Measurements from ENCODE around the gene TMEM132E.

- TF ChIP-seq CTCF (tag by site-specific recombination; IDR thresholded peaks at IDR 0.05) (no peak), HIC1 (tag by site-specific recombination; IDR thresholded peaks at IDR 0.05) (no peak), ZNF664 (tag by site-specific recombination; IDR thresholded peaks at IDR 0.05) (no peak), PRDM4 (tag by site-specific recombination; IDR thresholded peaks at IDR 0.05) (no peak), ZNF514 (tag by site-specific recombination; IDR thresholded peaks at IDR 0.05) (no peak), ZSCAN5A (tag by site-specific recombination; IDR thresholded peaks at IDR 0.05) (no peak), REST (tag by site-specific recombination; IDR thresholded peaks at IDR 0.05) (no peak), ZNF830 (tag by site-specific recombination; IDR thresholded peaks at IDR 0.05; ENCODE audit: low read depth) (no peak), KLF16 (tag by site-specific recombination; IDR thresholded peaks at IDR 0.05) (no peak)
Observed at GRCh38 chr17:34567691-34568465, 11.5 kb upstream of the TMEM132E start.

All from HEK293 (cell line).